Right lobe of liver (tissue), 4 donors: Measurements from ENCODE around the gene FUT6.

Source experiments
- CTCF ChIP-seq, 4 donors: fragments of 200-600 bp in 3 of 4; fragments of 450-650 bp in 1 of 4; IDR thresholded peaks; one replicate each; pipeline versions ENCODE4 v1.5.1 to v1.8.0; 2016 to 2022; ENCODE audit warnings: antibody characterized with exemption in 4 of 4, mild to moderate bottlenecking in 2 of 4
- POLR2A ChIP-seq: fragments of 450-650 bp; IDR thresholded peaks from one replicate; pipeline ENCODE4 v1.6.1; 2017; ENCODE audit warnings: antibody characterized with exemption, mild to moderate bottlenecking
- donor health status: DM: no; HTN: no; CAD: no.
- donor health status: DM: no; HTN: no; CAD: no.
- donor health status: DM: no; HTN: yes; CAD: no.

GRCh38 chr19:5785423-5785822, 54.1 kb downstream of the FUT6 start:
- TF ChIP-seq CTCF (IDR thresholded peaks at IDR 0.05) (no peak), POLR2A (no peak)
